Activated CD8-positive, alpha-beta memory T cell treated with anti-CD3 and anti-CD28 coated beads, Interleukin-2, amount 10 ng/mL, durations not matched to agents 7 days and 5 days (primary cell): ENCODE results near the gene CLK4. TPM values are rescaled to one million over a fixed set of nuclear protein-coding genes. Genes with fewer than 3 reads are reported as not detected.
"Not testable (repeated sequence)": the region's sequence is repeated elsewhere in the genome, so short reads cannot be mapped to it uniquely, and the experiment has no call there.

Experiments
- ATAC-seq: fragments of 150-1000 bp; cut with Tn5 transposase; one replicate; pipeline ENCODE4 v1.10.0; 2021; ENCODE audit warnings: moderate library complexity
- CTCF ChIA-PET: fragments of 350-600 bp; sonication (Branson Sonifier 250); formaldehyde crosslinking; loops from one replicate; lab custom pipeline; 2021; ENCODE audit warnings: antibody characterized with exemption; lab: Charles Lee
- DNase-seq: peaks from one replicate; pipeline ENCODE4 v3.0.0-alpha.2; 2020
- H3K27ac Mint-ChIP-seq: one replicate; pipeline ENCODE4 v1.8.0; 2021; ENCODE audit warnings: mild to moderate bottlenecking, mixed read lengths
- H3K27me3 Mint-ChIP-seq: one replicate; pipeline ENCODE4 v1.8.0; 2021; ENCODE audit warnings: mixed read lengths
- H3K36me3 Mint-ChIP-seq: one replicate; pipeline ENCODE4 v1.8.0; 2021; ENCODE audit warnings: mild to moderate bottlenecking, mixed read lengths
- H3K4me1 Mint-ChIP-seq: one replicate; pipeline ENCODE4 v1.8.0; 2021; ENCODE audit warnings: mixed read lengths
- H3K4me3 Mint-ChIP-seq: one replicate; pipeline ENCODE4 v1.8.0; 2021; ENCODE audit warnings: mild to moderate bottlenecking, moderate library complexity, mixed read lengths
- H3K9me3 Mint-ChIP-seq: one replicate; pipeline ENCODE4 v1.8.0; 2022; ENCODE audit warnings: low read depth, mixed read lengths
- total RNA-seq, 2 experiments: library from RNA; stranded (reverse); gene quantifications; one replicate each; pipeline ENCODE4 v1.2.3, GENCODE V29; 2021

CLK4 gene
- total RNA-seq, 2 experiments from 2014 or later = 25.2 to 29.4 TPM

DNA sequence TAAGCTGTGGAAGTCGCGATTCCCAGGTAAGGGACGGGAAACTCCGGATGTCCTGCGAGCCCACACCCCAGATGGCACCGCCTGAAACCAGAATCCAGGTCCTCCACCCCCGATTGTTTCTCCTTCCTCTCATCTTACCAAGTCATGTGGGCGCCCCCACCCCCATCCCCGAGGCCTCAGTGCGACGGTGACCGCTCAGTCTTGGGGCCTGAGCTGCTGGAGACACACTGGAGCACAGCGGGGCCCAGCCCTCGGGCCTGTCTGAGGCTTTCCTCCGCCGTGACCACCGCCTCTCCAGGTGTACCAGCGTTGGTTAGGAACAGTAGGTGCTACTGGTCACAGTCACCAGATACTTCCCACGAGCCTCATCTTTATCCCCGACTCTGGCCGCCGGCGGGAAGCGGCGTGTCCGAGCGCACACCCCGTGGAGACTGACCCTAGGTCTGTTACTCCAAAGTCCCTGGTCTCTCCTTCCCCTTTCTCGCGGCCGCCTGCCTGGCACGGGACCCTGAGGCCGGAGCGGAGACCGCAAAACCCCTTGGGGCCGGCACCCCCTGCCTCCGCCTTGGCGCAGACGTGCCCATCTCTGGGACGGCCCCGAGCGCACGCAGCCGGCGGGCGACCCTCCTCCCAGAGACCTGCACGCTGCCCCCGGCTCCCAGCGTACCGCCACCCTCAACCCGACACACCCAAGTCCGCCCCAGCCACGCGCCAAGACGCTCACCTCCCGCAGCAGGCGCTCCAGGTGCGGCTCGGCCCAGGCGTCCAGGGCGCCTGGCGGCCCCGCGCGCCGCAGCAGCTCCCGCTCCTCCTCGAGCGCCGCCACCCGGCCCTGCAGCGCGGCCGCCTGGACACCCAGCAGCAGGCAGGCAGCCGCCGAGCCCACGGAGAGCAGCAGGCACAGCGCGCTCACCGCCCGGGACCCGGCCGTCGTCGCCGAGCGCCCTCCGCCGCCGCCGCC lies 37.4 kb downstream of the CLK4 start:
- peaks cover 52% of the 10 kb centered on the region for H3K27me3 Mint-ChIP-seq
- no peak overlapping the region for H3K4me3 Mint-ChIP-seq
- ATAC-seq (peak; percentile 54), DNase-seq (no peak)
- peaks cover 6% of the 10 kb centered on the region for H3K36me3 Mint-ChIP-seq
- no peak overlapping the region for H3K27ac Mint-ChIP-seq
- peaks cover 5% of the 10 kb centered on the region for H3K9me3 Mint-ChIP-seq
- H3K4me1 Mint-ChIP-seq = peaks cover 5% of the 10 kb centered on the region
- CTCF ChIA-PET = interaction anchor here (1.0 kb wide), 1 partner anchor 10 kb away, joined by 3 read pairs; no protein-coding TSS in a partner anchor

GRCh38 chr5:178588769-178589168 lies 38.1 kb downstream of the CLK4 start:
- H3K36me3 Mint-ChIP-seq = no peaks in the 10 kb centered on the region
- H3K9me3 Mint-ChIP-seq = no peaks in the 10 kb centered on the region
- H3K27me3 Mint-ChIP-seq = peaks cover 52% of the 10 kb centered on the region
- H3K4me1 Mint-ChIP-seq = peaks cover 5% of the 10 kb centered on the region
- ATAC-seq (no peak), DNase-seq (no peak)
- H3K4me3 Mint-ChIP-seq = no peak overlapping the region
- CTCF ChIA-PET = interaction anchor here (1.2 kb wide), 1 partner anchor 308 kb away, joined by 3 read pairs; no protein-coding TSS in a partner anchor
- no peak overlapping the region for H3K27ac Mint-ChIP-seq

DNA sequence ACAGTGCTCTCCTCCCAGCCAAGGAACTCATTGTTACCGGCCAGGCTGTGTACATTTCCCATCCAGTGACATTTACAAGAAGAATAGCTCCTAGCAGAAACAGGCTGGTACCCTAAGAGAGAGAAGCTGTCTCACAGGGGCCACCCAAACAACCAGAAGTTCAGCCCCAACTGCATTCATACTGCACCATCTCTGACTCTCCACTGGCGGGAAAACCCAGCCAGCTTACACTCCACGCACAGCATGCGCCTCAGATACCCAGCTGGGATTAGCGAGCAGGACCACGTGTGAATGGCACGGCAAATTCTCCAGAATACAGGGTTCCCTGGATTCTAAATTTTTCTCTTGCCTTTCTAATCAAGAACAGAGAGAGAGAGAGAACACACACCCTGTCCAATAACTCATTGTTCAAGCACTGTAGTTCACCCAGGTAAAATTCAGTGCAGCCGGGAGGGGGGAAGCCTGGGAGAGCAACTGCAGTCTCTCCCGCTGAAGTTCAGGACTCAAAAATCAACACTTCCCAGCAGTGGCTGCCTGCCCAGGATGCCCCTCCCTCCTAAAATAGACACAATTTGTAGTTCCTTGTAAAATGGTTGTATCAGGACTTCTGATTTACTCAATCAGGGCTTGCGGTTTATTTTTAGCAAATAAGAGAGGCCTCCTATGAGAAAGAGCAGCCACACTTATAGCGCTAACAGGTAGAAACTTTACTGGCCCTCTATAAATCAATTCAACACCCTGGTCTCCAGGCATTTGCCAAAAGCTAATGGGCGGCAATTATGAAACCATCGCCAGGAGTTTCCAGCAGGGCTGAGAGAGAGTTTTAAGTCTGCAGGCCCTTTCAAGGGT lies 38.9 kb downstream of the CLK4 start:
- ATAC-seq (no peak), DNase-seq (no peak)
- CTCF ChIA-PET = interaction anchor here (1.2 kb wide), 1 partner anchor 308 kb away, joined by 3 read pairs; no protein-coding TSS in a partner anchor
- Mint-ChIP-seq H3K36me3 (no peaks in the 10 kb centered on the region), H3K27me3 (peaks cover 52% of the 10 kb centered on the region), H3K4me3 (no peak overlapping the region), H3K9me3 (no peaks in the 10 kb centered on the region), H3K4me1 (peaks cover 5% of the 10 kb centered on the region), H3K27ac (no peak overlapping the region)

DNA sequence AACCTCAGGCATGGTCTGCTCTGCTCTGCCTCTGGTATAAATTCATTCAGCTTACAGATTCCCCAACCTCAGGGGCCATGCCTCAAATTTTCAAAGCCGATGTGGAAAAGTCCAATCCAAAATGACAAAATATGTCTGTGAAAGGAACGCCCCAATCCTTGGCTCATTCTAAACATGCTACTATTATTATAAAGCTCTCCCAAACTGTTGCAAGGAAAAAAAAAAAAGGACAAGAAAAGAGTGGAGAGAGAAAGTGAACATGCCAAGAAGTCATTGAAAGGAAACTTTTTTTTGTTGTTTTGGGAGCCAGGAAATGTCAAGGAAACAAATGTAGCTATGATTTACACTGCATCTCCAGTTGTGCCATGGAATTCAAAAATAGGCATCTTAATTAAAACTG lies 40.5 kb downstream of the CLK4 start:
- Mint-ChIP-seq H3K27me3 (peaks cover 46% of the 10 kb centered on the region), H3K9me3 (no peaks in the 10 kb centered on the region), H3K27ac (no peak overlapping the region), H3K36me3 (no peaks in the 10 kb centered on the region), H3K4me1 (peaks cover 5% of the 10 kb centered on the region), H3K4me3 (no peak overlapping the region)
- ATAC-seq = no peak
- CTCF ChIA-PET = interaction anchor here (0.6 to 0.9 kb wide), 2 partner anchors 113 to 306 kb away, joined by 3 read pairs; no protein-coding TSS in a partner anchor
- no peak for DNase-seq

DNA sequence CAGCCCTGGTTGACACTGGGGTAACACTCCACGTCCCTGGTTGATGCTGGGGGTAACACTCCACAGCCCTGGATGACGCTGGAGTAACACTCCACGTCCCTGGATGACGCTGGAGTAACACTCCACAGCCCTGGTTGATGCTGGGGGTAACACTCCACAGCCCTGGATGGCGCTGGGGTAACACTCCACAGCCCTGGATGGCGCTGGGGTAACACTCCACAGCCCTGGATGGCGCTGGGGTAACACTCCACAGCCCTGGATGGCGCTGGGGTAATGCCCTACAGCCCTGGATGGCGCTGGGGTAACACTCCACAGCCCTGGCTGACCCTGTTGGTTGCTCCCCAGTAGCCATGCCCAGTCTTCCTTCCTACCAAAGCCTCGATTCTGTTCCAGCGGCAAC lies 41.4 kb downstream of the CLK4 start:
- H3K4me3 Mint-ChIP-seq, CTCF ChIA-PET, DNase-seq, H3K27ac Mint-ChIP-seq, ATAC-seq, H3K36me3 Mint-ChIP-seq, H3K9me3 Mint-ChIP-seq, H3K4me1 Mint-ChIP-seq: not testable (repeated sequence)
- H3K27me3 Mint-ChIP-seq = peaks cover 36% of the 10 kb centered on the region

DNA sequence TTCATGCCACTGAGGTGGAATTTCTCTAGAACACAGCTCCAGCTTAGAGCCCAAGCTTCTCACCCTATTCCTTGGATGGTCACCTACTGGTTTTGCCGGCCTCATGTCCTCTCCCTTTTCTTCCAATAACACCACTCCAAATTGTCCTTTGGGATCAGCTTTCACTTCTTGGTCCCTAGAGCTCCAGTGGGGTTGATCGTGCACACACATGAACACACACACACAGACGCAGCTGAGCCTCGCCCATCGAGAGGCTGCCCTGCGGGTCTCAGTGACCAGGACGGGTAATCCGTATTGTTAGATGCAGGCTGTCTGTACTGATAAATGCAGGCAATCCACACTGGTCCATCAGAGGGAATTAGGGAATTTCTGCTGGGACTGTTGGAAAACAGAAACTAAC lies 43.6 kb downstream of the CLK4 start:
- Mint-ChIP-seq H3K4me3 (no peak overlapping the region), H3K27me3 (peaks cover 30% of the 10 kb centered on the region), H3K27ac (no peak overlapping the region), H3K36me3 (no peaks in the 10 kb centered on the region), H3K4me1 (no peaks in the 10 kb centered on the region), H3K9me3 (no peaks in the 10 kb centered on the region)
- ATAC-seq (no peak), DNase-seq (no peak)
- CTCF ChIA-PET = no interaction called here

GRCh38 chr5:178582291-178582690 lies 44.6 kb downstream of the CLK4 start:
- CTCF ChIA-PET = no interaction called here
- Mint-ChIP-seq H3K27me3 (peaks cover 27% of the 10 kb centered on the region), H3K4me3 (no peak overlapping the region), H3K36me3 (no peaks in the 10 kb centered on the region), H3K27ac (no peak overlapping the region), H3K4me1 (no peaks in the 10 kb centered on the region), H3K9me3 (no peaks in the 10 kb centered on the region)
- DNase-seq (no peak), ATAC-seq (no peak)

- DNase-seq (no peak), ATAC-seq (no peak)
- Mint-ChIP-seq H3K36me3 (no peaks in the 10 kb centered on the region), H3K9me3 (no peaks in the 10 kb centered on the region), H3K4me1 (no peaks in the 10 kb centered on the region), H3K4me3 (no peak overlapping the region), H3K27ac (no peak overlapping the region), H3K27me3 (peaks cover 23% of the 10 kb centered on the region)
- CTCF ChIA-PET = no interaction called here
Observed at GRCh38 chr5:178581621-178582020, 45.2 kb downstream of the CLK4 start.

- H3K4me1 Mint-ChIP-seq = no peaks in the 10 kb centered on the region
- no peak overlapping the region for H3K27ac Mint-ChIP-seq
- CTCF ChIA-PET = no interaction called here
- H3K4me3 Mint-ChIP-seq = no peak overlapping the region
- H3K9me3 Mint-ChIP-seq = no peaks in the 10 kb centered on the region
- DNase-seq = no peak
- ATAC-seq = no peak
- H3K27me3 Mint-ChIP-seq = peaks cover 27% of the 10 kb centered on the region
- H3K36me3 Mint-ChIP-seq = no peaks in the 10 kb centered on the region
Observed at GRCh38 chr5:178580271-178580955, 46.4 kb downstream of the CLK4 start.

- H3K27me3 Mint-ChIP-seq = peaks cover 31% of the 10 kb centered on the region
- no peak overlapping the region for H3K27ac Mint-ChIP-seq
- H3K4me3 Mint-ChIP-seq = no peak overlapping the region
- CTCF ChIA-PET = no interaction called here
- ATAC-seq (no peak), DNase-seq (no peak)
- H3K4me1 Mint-ChIP-seq = no peaks in the 10 kb centered on the region
- no peaks in the 10 kb centered on the region for H3K9me3 Mint-ChIP-seq
- no peaks in the 10 kb centered on the region for H3K36me3 Mint-ChIP-seq
Observed at GRCh38 chr5:178577944-178578343, 48.9 kb downstream of the CLK4 start.

- no peaks in the 10 kb centered on the region for H3K4me1 Mint-ChIP-seq
- no peak overlapping the region for H3K4me3 Mint-ChIP-seq
- no peaks in the 10 kb centered on the region for H3K36me3 Mint-ChIP-seq
- CTCF ChIA-PET = no interaction called here
- no peak for DNase-seq
- peaks cover 36% of the 10 kb centered on the region for H3K27me3 Mint-ChIP-seq
- H3K9me3 Mint-ChIP-seq = no peaks in the 10 kb centered on the region
- ATAC-seq = no peak
- H3K27ac Mint-ChIP-seq = no peak overlapping the region
Observed at GRCh38 chr5:178577376-178577839, 49.4 kb downstream of the CLK4 start.

DNA sequence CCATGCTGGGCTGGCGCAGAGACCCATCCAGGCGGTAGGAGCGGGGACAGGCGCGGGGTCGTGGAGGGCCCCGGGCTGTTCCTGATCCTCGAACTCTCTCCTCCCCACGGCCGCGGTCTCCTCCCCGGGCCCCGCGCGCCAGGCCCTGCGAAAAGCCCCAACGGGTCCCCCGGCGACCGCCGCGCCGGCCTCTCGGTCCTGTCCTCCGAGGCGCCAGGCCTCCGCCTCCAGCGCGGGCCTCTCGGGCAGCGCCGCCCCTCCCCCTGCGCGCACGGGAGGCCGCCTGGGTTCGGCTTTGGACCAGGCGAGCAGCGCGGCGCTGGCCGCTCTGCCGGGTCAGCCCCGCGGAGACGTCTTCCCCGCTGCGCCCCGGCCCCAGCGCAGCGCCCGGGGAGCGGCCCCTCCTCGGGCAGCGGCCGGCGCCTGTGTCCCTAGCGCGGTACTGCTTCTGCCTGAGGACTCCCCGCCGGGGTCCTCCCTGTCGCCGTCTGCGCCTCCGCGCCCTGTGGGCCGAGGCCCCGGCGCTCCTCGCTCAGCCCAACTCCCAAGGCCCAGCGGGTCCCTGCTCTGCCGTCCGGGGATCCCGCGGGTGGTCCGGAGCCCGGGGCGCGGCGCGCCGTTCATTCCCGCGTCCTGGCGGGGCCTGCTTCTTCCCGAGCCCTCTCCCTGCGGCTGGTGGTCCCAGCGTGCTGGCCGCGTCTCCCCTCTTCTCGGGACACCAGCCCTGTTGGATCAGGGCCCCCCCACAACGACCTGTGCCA lies 50.1 kb downstream of the CLK4 start:
- no peak for DNase-seq
- Mint-ChIP-seq H3K4me3 (no peak overlapping the region), H3K27ac (no peak overlapping the region), H3K4me1 (no peaks in the 10 kb centered on the region), H3K36me3 (no peaks in the 10 kb centered on the region), H3K27me3 (peaks cover 41% of the 10 kb centered on the region), H3K9me3 (no peaks in the 10 kb centered on the region)
- ATAC-seq = no peak
- CTCF ChIA-PET = no interaction called here
